Left ventricle myocardium inferior (tissue), 1 donor: ENCODE results near the gene RBBP5. TPM values are rescaled to one million over a fixed set of nuclear protein-coding genes. Genes with fewer than 3 reads are reported as not detected.

Experiments used
- DNase-seq: peaks from one replicate; pipeline ENCODE4 v3.0.0-alpha.2; 2020
- H3K27ac ChIP-seq: fragments of 200-600 bp; replicated peaks from 2 replicates; pipeline ENCODE4 v1.8.0; 2021
- H3K27me3 ChIP-seq: fragments of 200-600 bp; 2 replicates; pipeline ENCODE4 v1.8.0; 2021; ENCODE audit warnings: low read depth
- H3K36me3 ChIP-seq: fragments of 200-600 bp; 2 replicates; pipeline ENCODE4 v1.8.0; 2021
- H3K4me1 ChIP-seq: fragments of 200-600 bp; 2 replicates; pipeline ENCODE4 v1.8.0; 2021
- H3K4me3 ChIP-seq: fragments of 200-600 bp; 2 replicates; pipeline ENCODE4 v1.8.0; 2021; ENCODE audit warnings: mild to moderate bottlenecking, moderate library complexity
- H3K9me3 ChIP-seq: fragments of 200-600 bp; replicated peaks from 2 replicates; pipeline ENCODE4 v1.8.0; 2021
- intact Hi-C: fragments of 100-400 bp; cut with micrococcal nuclease; formaldehyde crosslinking; loops from one replicate; pipeline ENCODE4 v1.11.0; 2022
- total RNA-seq: library from RNA; stranded (reverse); fragmentation: NEBNext Ultra II Directional; extraction: Animal tissue kit (Norgen Biotek cat#: 25700); gene quantifications from one replicate; pipeline ENCODE4 v1.2.1, GENCODE V29; 2021
- TF ChIP-seq, protein P1 (sequence below): fragments of 200-600 bp; IDR thresholded peaks from 2 replicates; pipeline ENCODE4 v1.8.0; 2021; ENCODE audit warnings: antibody characterized with exemption, mild to moderate bottlenecking, borderline replicate concordance
- donor health status: DM: no; HTN: yes; CAD: no; lungs with severe emphysema.

Gene RBBP5
- total RNA-seq, 1 donor from 2014 or later, result 10.3 TPM

- H3K4me1 ChIP-seq, result peaks cover 3% of the 10 kb centered on the region
- H3K27me3 ChIP-seq, result no peaks in the 10 kb centered on the region
- no peak overlapping the region for H3K27ac ChIP-seq
- H3K9me3 ChIP-seq, result no peaks in the 10 kb centered on the region
- TF ChIP-seq, protein P1, sequence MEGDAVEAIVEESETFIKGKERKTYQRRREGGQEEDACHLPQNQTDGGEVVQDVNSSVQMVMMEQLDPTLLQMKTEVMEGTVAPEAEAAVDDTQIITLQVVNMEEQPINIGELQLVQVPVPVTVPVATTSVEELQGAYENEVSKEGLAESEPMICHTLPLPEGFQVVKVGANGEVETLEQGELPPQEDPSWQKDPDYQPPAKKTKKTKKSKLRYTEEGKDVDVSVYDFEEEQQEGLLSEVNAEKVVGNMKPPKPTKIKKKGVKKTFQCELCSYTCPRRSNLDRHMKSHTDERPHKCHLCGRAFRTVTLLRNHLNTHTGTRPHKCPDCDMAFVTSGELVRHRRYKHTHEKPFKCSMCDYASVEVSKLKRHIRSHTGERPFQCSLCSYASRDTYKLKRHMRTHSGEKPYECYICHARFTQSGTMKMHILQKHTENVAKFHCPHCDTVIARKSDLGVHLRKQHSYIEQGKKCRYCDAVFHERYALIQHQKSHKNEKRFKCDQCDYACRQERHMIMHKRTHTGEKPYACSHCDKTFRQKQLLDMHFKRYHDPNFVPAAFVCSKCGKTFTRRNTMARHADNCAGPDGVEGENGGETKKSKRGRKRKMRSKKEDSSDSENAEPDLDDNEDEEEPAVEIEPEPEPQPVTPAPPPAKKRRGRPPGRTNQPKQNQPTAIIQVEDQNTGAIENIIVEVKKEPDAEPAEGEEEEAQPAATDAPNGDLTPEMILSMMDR, result no peak
- no peak overlapping the region for H3K4me3 ChIP-seq
- H3K36me3 ChIP-seq, result no peaks in the 10 kb centered on the region
- no peak for DNase-seq
- intact Hi-C loops, result no loop called here
Observed at GRCh38 chr1:205128050-205128449, 6.3 kb upstream of the RBBP5 start.

DNA sequence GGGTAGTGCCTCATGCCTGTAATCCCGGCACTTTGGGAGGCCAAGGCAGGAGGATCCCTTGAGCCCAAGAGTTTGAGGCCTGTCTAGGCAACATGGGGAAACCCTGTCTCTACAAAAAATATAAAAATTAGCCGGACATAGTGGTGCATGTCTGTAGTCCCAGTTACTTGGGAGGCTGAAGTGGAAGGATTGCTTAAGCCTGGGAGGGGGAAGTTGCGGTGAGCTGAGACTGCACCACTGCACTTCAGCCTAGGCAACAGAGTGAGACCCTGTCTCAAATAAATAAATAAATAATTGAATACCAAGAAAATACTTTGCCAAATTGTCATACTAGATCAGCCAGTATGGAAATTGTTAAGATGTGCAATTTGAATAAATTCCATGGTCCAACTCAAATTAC lies 5.9 kb upstream of the RBBP5 start:
- intact Hi-C loops, result no loop called here
- no peak for DNase-seq
- no peak overlapping the region for H3K27ac ChIP-seq
- no peaks in the 10 kb centered on the region for H3K9me3 ChIP-seq
- no peaks in the 10 kb centered on the region for H3K36me3 ChIP-seq
- no peaks in the 10 kb centered on the region for H3K27me3 ChIP-seq
- peaks cover 7% of the 10 kb centered on the region for H3K4me1 ChIP-seq
- H3K4me3 ChIP-seq, result no peak overlapping the region
- TF ChIP-seq, protein P1, result no peak

DNA sequence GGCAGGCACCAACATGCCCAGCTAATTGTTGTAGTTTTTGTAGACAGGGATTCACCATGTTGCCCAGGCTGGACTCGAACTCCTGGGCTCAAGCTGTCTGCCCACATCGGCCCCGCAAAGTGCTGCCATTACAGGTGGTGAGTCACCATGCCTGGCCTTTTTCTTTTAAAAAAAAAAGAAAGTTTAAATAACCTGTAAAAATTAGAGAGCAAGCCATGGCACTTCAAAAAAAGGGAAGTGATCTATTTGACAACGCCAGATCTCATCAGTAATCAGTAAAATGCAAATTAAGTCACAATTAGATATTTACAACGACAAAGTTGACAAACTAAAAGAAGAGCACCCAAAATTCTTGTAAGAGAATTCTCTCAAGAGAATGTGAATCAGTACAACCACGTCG lies 2.9 kb upstream of the RBBP5 start:
- H3K4me1 ChIP-seq, result peaks cover 30% of the 10 kb centered on the region
- TF ChIP-seq, protein P1, result no peak
- H3K27ac ChIP-seq, result no peak overlapping the region
- no peaks in the 10 kb centered on the region for H3K9me3 ChIP-seq
- no peak overlapping the region for H3K4me3 ChIP-seq
- no peaks in the 10 kb centered on the region for H3K27me3 ChIP-seq
- no peaks in the 10 kb centered on the region for H3K36me3 ChIP-seq
- no peak for DNase-seq
- intact Hi-C loops, result no loop called here

DNA sequence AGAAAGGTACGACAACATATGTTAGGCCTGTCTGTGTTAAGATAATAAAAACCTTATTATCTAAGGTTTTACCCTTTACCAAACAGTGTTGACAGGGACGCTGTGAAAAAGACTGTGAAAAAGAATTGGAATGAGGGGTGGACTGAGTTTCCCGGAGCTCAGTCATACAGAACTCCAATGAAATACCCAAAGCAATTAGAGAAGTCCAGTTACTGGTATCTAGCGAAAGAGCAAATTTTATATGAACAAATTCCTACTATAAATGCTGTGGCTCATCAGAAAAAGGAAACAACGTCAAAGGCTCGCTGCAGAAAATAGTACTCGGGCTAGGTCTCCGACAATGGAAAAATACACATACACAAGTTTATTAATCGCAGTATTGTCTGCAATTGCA lies 708 bp upstream of the RBBP5 start:
- intact Hi-C loops, result no loop called here

GRCh38 chr1:205118752-205119151 lies 3.0 kb downstream of the RBBP5 start:
- TF ChIP-seq, protein P1, result no peak
- Histone ChIP-seq H3K9me3 (no peaks in the 10 kb centered on the region), H3K27me3 (no peaks in the 10 kb centered on the region), H3K4me1 (peaks cover 38% of the 10 kb centered on the region), H3K27ac (no peak overlapping the region), H3K4me3 (no peak overlapping the region), H3K36me3 (peaks cover 46% of the 10 kb centered on the region)
- no peak for DNase-seq
- intact Hi-C loops, result no loop called here

More for the DNA sequence above, 708 bp upstream of the RBBP5 start:
- Histone ChIP-seq H3K4me3 (peak overlapping the region; percentile 98), H3K4me1 (peaks cover 38% of the 10 kb centered on the region), H3K27ac (peak overlapping the region; percentile 98), H3K9me3 (no peaks in the 10 kb centered on the region), H3K36me3 (peaks cover 16% of the 10 kb centered on the region), H3K27me3 (no peaks in the 10 kb centered on the region)
- DNase-seq, result no peak
- TF ChIP-seq, protein P1, result no peak

DNA sequence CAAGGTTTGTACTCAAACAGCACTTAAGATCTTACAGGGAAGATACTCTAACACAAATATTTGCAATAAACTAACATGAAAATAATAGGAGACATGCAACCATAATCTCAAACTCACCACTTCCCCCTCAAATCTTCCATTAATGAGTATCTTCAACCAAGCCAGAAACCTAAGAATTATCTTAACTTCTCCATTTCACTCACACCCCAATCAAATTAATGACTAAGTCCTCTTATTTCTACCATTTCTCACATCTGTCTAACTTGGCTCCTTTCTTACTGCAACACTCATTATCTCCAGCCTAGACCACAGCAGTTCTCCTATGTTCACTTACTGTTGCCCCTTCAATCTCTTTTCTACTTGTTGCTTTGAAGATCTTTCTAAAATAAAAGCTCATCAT lies 10.4 kb downstream of the RBBP5 start:
- Histone ChIP-seq H3K4me3 (no peak overlapping the region), H3K9me3 (no peaks in the 10 kb centered on the region), H3K36me3 (peaks cover 61% of the 10 kb centered on the region), H3K4me1 (no peaks in the 10 kb centered on the region), H3K27me3 (no peaks in the 10 kb centered on the region), H3K27ac (no peak overlapping the region)
- TF ChIP-seq, protein P1, result no peak
- intact Hi-C loops, result no loop called here
- DNase-seq, result no peak
